Activated T-cell treated with anti-CD3 and anti-CD28 coated beads for 24 hours (primary cell): Measurements from ENCODE around the gene CBLC.

Source experiments
- DNase-seq: peaks from one replicate; pipeline ENCODE4 v3.0.0-alpha.2; 2020; ENCODE audit warnings: low read depth

Gene CBLC

GRCh38 chr19:44746946-44747738 is 30.5 kb upstream of the CBLC start:
- DNase-seq: peak; percentile 92

DNA sequence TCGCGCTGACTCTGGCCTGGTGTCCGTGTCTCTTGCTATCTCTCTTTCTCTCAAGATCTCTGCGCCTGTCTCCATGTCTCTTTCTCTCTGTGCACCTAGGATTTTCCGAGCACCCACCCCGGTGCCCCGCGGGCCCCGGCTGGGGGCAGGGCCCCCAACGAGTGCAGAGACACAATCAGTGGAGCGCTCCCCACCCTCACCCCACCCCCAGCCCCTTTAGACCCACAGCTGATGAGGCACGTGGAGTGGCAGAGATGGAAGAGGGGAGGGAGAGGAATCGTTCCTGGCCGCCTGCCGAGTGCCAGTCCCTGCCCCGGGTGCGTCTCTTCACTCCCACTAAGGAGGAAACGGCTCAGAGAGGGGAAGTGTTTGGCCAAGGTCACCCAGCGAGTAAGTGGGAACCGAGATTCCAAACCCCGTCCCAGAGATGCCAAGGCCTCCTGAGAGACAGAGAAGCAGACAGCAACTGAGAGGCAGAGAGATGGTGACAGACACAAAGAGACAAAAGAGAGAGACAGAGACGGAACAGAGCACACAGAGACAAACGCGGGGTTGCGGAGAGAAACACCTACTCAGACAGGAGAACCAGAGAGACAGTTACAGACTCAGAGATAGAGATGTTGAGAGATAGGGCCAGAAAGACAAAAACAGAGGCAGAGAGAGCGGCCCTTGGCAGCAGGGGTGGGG is 29.8 kb upstream of the CBLC start:
- DNase-seq: peak; percentile 26

DNA sequence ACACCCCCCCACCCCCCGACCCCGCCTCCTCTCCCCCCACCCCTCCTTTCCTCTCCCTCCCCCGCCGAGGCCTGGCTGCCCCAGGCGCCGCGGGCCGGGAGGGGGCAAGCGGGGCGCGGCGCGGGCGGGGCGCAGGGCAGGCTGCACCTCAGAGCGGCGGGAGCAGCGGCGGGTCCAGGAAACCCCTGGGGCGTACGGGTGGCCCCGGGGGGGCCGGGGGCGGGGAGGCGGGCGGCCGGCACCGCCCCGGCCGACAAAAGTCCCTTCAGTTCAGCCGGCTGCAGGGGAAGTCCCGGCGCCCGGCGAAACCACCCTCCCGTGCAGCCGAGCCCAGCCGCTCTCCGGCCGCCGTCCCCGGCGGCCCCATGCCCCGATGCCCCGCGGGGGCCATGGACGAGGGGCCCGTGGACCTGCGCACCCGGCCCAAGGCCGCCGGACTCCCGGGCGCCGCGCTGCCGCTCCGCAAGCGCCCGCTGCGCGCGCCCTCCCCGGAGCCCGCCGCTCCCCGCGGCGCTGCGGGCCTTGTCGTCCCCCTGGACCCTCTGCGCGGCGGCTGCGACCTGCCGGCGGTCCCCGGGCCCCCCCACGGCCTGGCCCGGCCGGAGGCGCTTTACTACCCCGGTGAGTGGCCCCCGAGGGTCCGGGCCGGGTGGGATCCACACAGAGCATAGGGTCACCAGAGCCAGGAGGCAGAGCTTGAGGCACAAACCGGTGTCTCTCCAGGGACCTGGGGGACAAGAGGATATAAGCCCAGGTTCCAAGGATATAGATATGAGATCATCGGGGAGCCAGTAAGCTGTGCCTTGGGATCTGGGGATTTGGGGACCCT is 29.1 kb upstream of the CBLC start, which contains the start of gene BCL3:
Gene BCL3, plus strand, starts transcription at position 283 of the 829 bp plus-strand sequence. Its CDS starts 83 bp downstream, at position 366.
- peak; percentile 52 for DNase-seq

- no peak for DNase-seq
Observed at GRCh38 chr19:44749292-44749691, 28.4 kb upstream of the CBLC start.

GRCh38 chr19:44749994-44750393 is 27.7 kb upstream of the CBLC start:
- no peak for DNase-seq

GRCh38 chr19:44752123-44752815 is 25.4 kb upstream of the CBLC start:
- no peak for DNase-seq

GRCh38 chr19:44752816-44753625 is 24.7 kb upstream of the CBLC start:
- peak; percentile 93 for DNase-seq

DNA sequence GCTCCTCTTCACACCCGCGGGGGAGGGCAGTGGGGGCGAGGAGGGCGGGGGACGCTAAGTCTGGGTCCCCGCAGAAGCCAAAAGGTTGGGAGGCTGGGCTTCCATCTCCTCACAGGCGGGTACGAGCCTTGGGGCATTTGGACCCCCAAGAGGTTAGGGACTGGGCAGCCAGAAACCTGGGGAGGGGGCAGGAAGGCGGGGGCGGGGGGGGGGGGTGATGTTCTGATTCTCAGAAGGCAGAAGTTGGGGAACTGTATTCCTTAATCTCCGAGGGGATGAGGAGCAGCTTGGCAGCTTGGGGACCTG is 24.1 kb upstream of the CBLC start:
- no peak for DNase-seq

DNA sequence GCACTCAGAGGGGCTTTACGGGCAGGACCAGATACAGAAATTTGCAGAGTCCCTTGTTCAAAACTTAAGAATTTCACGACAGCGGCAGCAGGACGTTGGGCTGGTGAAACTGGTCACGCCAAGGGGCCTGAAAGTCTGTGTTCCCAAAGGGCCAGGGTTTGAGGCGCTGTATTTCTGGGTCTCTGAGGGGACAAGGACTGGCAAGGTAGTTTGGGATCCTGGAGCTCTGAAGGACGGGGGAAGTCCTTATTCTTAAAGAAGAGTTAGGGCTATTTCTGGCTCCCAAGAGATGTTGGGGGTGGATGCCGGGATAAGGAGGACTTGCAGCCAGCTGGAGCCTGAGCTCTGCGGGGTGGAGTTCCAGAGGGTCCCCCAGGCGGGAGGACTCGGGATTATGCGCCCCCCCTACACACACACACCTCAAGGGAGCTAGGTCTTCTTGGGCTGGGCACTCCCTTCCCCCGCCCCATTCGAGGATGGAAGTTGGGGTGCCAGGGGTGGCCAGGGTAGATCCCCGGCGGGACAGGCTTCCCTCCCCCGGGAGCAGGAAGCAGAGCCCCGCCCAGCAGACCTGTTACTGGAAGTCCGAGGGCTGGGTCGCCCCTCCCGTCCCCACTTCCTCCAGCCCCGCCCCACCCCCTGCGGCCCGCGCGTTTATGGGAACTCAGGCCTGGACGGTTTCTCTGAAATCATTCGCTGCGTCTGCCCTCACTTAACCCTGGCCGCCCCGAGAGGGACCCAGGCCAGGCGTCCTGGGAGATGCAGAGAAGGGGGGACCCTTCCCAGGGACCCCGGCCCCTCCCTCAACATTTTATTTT is 23.5 kb upstream of the CBLC start:
- peak; percentile 65 for DNase-seq

DNA sequence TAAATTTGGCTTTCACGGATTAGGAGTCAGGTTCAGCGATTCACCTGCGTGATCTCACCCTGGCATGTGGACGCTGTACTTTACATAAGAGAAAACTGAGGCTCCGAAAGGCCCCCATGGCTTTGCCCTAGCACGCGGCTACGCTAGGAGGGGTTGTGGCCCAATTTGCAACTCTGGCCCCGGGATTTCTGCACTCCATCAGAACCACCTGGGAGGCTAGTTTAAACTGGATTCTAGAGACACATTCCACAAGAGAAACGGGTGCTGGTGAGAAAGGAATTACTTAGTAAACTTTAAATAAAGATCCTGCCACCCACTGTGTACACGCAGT is 23.0 kb upstream of the CBLC start:
- DNase-seq: no peak

- DNase-seq: no peak
Observed at GRCh38 chr19:44755219-44755618, 22.5 kb upstream of the CBLC start.

GRCh38 chr19:44756089-44756562 is 21.6 kb upstream of the CBLC start:
- DNase-seq: no peak

DNA sequence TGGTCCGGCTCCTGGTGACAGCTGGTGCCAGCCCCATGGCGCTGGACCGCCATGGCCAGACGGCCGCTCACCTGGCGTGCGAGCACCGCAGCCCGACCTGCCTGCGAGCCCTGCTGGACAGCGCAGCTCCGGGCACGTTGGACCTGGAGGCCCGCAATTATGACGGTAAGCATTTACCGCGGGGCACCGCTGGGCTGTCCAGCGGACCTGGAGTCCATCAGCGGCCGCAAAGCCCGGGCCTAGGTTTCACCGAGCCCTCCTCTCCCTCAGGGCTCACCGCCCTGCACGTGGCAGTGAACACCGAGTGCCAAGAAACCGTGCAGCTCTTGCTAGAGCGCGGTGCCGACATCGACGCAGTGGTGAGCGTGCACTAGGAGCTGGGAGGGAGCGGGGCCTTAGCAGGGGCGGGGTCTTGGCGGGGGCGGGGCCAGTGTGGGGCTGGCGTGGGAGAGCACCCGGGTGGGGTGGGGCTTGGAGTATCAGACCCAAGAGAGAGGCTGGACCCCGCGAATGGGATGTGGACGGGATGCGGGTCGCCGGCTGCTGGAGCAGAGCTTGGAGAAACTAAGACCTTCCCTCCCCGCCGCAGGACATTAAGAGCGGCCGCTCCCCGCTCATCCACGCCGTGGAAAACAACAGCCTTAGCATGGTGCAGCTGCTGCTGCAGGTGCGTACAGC is 20.5 kb upstream of the CBLC start:
- DNase-seq: no peak

- no peak for DNase-seq
Observed at GRCh38 chr19:44757735-44758505, 19.8 kb upstream of the CBLC start.

- DNase-seq: no peak
Observed at GRCh38 chr19:44758596-44758995, 19.1 kb upstream of the CBLC start.

DNA sequence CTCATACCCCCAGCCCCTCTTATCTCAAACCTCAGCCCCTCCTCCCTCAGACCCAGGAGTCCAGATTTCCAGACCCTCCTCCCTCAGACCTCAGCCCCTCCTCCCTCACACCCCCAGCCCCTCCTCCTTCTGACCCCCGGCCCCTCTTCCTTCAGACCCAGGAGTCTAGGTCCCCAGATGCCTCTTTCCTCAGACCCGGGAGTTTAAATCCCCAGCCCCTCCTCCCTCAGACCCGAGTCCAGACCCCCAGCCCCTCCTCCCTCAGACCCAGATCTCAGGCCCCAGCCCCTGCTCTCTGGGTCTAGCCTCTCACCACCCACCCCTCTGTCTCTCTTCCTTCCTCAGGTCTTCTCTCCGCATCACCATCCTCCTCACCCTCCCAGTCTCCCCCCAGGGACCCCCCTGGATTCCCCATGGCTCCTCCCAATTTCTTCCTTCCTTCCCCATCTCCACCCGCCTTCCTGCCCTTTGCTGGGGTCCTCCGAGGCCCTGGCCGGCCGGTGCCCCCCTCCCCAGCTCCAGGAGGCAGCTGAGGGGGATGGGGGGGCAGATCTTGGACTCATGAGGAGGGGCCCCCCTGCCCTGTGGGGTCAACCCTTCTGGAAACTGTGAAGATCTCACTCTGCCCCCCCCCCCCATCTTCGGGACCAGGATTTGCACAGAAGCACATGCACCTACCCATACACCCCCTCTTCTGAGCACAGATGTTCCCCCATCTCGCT is 18.4 kb upstream of the CBLC start:
- no peak for DNase-seq

DNA sequence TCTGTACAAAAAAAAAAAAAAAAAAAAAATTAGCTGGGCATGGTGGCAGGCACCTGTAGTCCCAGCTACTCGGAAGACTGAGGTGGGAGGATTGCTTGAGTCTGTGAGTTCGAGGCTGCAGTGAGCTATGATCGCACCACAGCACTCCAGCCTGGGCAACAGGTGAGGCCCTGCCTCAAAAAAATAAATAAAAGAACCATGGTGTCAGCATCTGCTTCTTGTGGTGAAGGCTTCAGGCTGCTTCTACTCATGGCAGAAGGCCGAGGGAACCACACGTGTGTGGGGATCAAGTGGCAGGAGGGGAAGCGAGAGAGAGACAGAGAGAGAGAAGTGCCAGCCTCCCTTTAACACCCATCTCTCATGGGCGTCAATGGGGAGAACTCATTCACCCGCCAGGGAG is 15.7 kb upstream of the CBLC start:
- DNase-seq: no peak
